SW 1271 (cell line): ENCODE data around the gene EMID1.

ENCODE experiments used
- DNase-seq, 2 experiments: peaks; one replicate each; lab custom pipeline; 2025; lab: John Stamatoyannopoulos, UW

EMID1 gene

GRCh38 chr22:29205594-29206371 lies at the start of gene EMID1:
EMID1 (plus strand) TSS chr22:29205896; CDS start chr22:29206039, 143 bp downstream.
- no peak for DNase-seq

- no peak for DNase-seq
Observed at GRCh38 chr22:29155966-29156365, 49.7 kb upstream of the EMID1 start.

GRCh38 chr22:29156507-29156906 lies 49.2 kb upstream of the EMID1 start:
- no peak for DNase-seq

- no peak for DNase-seq
Observed at GRCh38 chr22:29157759-29158535, 47.7 kb upstream of the EMID1 start.

GRCh38 chr22:29158546-29158945 lies 47.1 kb upstream of the EMID1 start:
- no peak for DNase-seq

GRCh38 chr22:29163808-29164207 lies 41.9 kb upstream of the EMID1 start:
- DNase-seq: no peak

- DNase-seq: no peak
Observed at GRCh38 chr22:29165321-29166060, 40.2 kb upstream of the EMID1 start.

- DNase-seq: no peak
Observed at GRCh38 chr22:29166180-29166579, 39.5 kb upstream of the EMID1 start.

- DNase-seq: no peak
Observed at GRCh38 chr22:29167032-29167911, 38.4 kb upstream of the EMID1 start.

GRCh38 chr22:29171721-29172120 lies 34.0 kb upstream of the EMID1 start:
- no peak for DNase-seq

- no peak for DNase-seq
Observed at GRCh38 chr22:29172216-29172615, 33.5 kb upstream of the EMID1 start.

GRCh38 chr22:29175312-29175835 lies 30.3 kb upstream of the EMID1 start:
- no peak for DNase-seq

GRCh38 chr22:29183971-29184848 lies 21.5 kb upstream of the EMID1 start:
- no peak for DNase-seq

GRCh38 chr22:29184849-29185490 lies 20.7 kb upstream of the EMID1 start:
- DNase-seq: no peak

GRCh38 chr22:29186302-29186701 lies 19.4 kb upstream of the EMID1 start:
- DNase-seq: no peak

GRCh38 chr22:29187831-29188230 lies 17.9 kb upstream of the EMID1 start:
- DNase-seq: no peak

- DNase-seq: no peak
Observed at GRCh38 chr22:29190051-29190450, 15.6 kb upstream of the EMID1 start.

- no peak for DNase-seq
Observed at GRCh38 chr22:29190918-29191317, 14.8 kb upstream of the EMID1 start.

- no peak for DNase-seq
Observed at GRCh38 chr22:29193021-29193420, 12.7 kb upstream of the EMID1 start.

GRCh38 chr22:29194184-29194583 lies 11.5 kb upstream of the EMID1 start:
- no peak for DNase-seq
